HG03045 (cell line): ENCODE measurements around the gene OGA.

Experiments used
- ATAC-seq: cut with Tn5 transposase; IDR thresholded peaks from one replicate; pipeline ENCODE4 v1.9.1; 2021; ENCODE audit warnings: mild to moderate bottlenecking, moderate library complexity; ENCODE audit not compliant: unreplicated experiment

OGA gene

GRCh38 chr10:101837748-101838147 lies 19.5 kb upstream of the OGA start:
- ATAC-seq = no peak

GRCh38 chr10:101835362-101835761 lies 17.1 kb upstream of the OGA start:
- no peak for ATAC-seq

- no peak for ATAC-seq
Observed at GRCh38 chr10:101834341-101834740, 16.1 kb upstream of the OGA start.

- no peak for ATAC-seq
Observed at GRCh38 chr10:101833466-101833865, 15.2 kb upstream of the OGA start.

DNA sequence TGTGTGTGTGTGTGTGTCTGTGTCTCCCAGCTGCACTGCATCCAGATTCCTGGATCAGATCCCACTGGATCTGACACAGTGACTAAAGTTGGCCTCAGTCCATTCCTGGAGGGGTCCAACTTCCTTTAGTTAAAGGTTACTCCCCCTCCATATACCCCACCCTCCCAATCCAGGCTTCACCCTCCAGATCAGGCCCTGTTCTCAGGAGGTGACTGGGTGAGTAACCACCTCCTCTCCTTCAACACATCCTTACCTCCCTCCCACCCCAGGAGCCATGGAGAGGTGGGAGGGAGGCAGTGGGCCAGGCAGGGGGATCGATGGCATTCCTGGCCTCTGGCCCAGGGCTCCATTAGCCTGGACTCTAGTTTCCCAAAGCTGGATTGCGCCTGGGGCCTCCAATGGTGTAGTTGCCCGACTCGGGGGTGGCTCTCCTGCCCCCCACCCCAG lies 14.1 kb upstream of the OGA start:
- no peak for ATAC-seq

- no peak for ATAC-seq
Observed at GRCh38 chr10:101831169-101831811, 13.0 kb upstream of the OGA start.

GRCh38 chr10:101830322-101831168 lies 12.3 kb upstream of the OGA start:
- peak; percentile 52 for ATAC-seq

- ATAC-seq = peak; percentile 16
Observed at GRCh38 chr10:101829561-101830315, 11.5 kb upstream of the OGA start.

DNA sequence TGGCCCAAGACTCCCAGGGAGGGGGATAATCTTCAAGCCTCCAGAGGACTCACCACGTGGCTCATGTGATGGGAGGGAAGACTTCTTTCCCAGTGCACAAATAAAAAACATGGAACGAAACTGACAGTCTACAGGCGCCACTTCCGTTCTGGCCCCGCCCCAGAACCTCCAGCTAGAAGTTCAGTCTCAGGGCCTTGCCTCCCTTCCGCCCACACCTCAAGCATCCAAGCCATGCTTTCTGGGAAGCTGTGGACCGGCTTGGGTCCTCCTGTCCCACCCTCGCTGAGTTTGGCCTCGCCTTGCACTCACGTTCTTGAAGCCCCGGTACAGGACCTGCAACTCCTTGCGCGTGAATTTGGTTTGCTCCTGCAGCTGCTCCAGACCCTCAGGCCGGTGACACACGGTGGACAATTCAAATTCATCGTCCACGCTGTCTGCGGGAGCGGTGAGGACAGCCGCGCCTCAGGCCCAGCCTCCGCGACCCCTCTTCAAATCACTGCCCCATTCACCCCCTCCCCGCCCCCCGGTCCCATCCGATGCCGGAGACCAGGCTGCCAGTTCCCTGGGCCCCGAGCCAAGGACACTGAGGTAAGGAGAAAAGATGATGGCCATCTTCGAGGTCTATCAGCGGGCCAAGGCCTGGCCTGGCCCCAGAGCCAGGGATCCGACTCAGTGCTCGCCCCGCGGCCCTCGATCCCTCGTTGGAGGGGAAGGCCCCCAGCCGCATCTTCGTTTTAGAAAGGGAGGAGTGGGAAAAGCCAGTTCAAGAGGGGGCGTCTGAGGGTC lies 10.7 kb upstream of the OGA start:
- no peak for ATAC-seq

DNA sequence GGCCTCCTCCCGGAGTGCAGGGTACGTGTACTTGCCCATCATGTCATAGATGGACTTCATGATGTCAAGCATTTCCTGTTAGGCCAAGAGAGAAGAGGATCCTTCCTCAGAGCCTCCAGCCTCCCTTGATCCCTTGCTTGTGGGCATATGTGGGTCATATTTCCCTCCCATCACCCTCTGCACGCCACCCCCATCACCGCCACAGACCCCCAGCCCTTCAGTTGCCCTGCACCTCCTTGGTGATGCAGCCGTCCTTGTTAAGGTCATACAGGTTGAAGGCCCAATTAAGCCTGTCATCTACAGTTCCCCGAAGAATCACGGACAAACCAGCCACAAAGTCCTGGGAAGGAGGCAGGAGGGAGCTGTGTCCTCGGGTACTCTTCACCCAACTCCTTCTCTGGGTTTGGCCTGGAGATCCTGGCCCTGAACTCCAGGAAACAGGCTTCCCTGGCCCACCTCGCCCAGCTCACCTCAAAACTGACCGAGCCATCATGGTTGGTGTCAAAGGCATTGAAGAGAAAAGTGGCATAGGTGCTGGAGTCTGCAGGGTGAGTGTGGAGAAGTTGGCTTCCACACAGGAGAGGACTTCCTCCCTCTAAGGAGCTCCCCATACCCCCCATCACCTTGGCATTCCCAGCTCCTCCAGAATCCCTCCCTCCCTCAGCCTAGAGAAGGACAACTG lies 9.8 kb upstream of the OGA start:
- ATAC-seq = no peak

DNA sequence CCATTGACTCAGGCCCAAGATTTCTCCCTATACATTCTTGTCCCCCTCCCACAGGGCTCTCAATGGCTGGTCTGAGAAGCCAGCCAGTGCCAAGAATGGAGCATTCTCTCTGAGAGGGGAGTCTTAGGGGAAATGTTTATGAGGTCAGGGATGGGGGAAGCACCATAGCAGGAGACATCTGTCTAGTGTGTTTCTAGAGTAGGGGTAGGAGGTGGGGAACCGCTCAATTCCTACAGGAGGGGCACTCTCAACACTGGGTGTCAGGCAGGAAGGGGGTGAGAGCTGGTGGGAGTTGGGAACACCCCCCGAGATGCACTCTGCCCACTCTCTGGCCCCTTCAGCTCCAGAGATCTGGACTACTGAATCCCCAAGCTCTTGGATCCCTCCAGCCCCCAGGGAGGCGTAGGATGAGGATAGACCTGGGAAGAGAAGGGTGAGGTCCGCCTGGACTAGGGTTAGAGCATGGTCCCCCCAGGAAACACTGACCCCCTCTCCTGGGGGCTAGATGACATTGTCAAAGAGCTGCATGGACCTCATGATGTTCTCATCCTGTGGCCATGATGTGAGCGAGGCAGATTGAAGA lies 8.7 kb upstream of the OGA start:
- no peak for ATAC-seq

GRCh38 chr10:101824736-101825135 lies 6.5 kb upstream of the OGA start:
- ATAC-seq = no peak

DNA sequence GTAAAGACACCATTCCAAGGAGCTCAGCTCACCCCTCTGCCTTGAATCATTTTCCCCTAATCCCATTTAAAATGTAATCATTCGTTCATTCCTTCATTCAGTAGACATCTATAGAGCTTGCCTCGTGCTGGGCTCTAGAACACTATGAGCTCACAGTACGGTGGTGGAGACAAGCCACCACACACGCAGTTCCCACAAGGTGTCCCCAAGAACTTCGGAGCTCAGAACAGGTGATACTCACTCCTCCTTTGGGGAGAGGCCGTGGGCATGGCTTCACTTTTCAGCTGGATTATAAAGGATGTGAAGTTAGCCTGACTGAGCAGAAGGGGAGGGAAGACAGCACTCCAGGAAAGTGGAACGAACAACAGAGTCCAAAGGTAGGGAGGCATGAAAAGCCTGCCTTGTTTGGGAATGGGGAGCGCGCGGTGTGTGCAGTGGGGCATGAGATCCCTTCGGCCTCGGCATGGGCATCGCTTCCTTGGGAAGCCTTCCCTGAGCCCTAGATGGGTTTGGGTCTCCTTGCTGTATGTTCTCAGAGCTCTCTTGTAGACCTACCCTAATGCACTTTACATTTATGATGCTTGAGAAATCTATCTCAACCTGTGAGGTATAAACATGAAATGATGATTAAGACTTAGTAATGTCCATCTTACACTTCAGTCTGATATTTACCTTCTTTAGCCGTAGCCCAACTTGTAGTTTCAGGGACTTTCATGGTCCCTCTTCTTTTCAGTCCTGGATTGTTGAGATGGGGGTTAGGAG lies 809 bp upstream of the OGA start:
- ATAC-seq = peak; percentile 8

GRCh38 chr10:101817337-101818118 lies 716 bp downstream of the OGA start:
- ATAC-seq = peak; percentile 1

GRCh38 chr10:101816913-101817336 lies 1.3 kb downstream of the OGA start:
- ATAC-seq = no peak

GRCh38 chr10:101816376-101816775 lies 1.9 kb downstream of the OGA start:
- ATAC-seq = no peak

DNA sequence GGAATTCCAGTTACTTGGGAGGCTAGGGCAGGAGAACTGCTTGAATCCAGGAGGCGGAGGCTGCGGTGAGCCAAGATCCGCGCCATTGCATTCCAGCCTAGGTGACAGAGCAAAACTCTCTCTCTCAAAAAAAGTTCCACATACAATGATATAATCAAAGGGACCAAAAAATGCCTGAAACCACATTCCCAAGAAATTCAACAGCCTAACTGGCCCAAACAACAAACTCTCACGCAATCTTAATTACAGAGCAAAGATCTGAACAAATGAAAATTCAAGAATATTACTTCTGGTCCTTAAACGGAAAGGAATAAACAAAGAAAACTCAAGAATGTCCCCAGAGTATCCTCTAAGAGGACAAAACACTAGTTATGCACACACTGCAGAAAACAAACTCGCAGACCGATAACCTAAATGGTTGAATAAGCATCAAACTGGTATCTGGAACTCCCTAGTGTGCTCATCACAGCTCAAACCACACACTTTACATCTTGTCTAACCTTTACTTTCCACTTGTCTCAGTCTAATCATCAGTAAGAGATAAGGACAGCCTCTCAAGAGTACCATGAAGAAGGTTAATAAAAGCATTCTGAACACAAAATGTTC lies 3.7 kb downstream of the OGA start:
- ATAC-seq = no peak

GRCh38 chr10:101812606-101813005 lies 5.6 kb downstream of the OGA start:
- ATAC-seq = no peak
